ENCODE results near the gene ABCA13. TPM values are rescaled to one million over a fixed set of nuclear protein-coding genes. Genes with fewer than 3 reads are reported as not detected.

The ABCA13 gene
- total and polyA plus RNA-seq, 2 donors (not counting 3 experiments of a cell fraction or from before 2014, with no cell fraction given), result 0.01 to 0.11 TPM

DNA sequence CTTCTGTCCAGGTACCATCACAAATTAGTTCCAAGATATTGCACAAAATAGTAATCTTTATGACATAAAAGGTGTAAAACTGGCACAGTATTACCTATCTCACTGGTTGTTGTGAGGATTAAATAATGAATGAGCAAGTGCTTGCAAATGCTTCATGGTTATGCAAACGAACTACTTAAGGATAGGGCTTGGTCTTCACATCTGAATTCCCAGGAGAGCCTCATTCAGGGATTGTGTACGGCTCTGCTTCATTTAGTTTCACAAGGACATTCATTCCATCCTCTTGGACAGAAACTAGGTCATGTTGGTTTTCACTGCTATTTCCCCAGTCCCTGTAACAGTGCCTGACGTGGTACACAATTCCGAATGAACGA is 12.1 kb downstream of the ABCA13 start:
- Histone ChIP-seq H3K27me3 (ENCODE audit: control insufficient read depth in 2 of 2, insufficient read depth in 2 of 2, low read length in 2 of 2) (no peaks in the 10 kb centered on the region), H3K9ac (replicated peaks; ENCODE audit: extremely low read depth, insufficient read depth, low read length) (no peak overlapping the region), H2AFZ (ENCODE audit: low read depth, low read length) (no peak overlapping the region), H3K9me1 (replicated peaks; ENCODE audit: control insufficient read depth, extremely low read depth, insufficient read depth, low read length) (no peaks in the 10 kb centered on the region), H3K4me2 (ENCODE audit: insufficient read depth, low read length) (no peak overlapping the region), H3K36me3 (ENCODE audit: control insufficient read depth in 2 of 2, extremely low read depth in 1 of 2, insufficient read depth in 2 of 2, low read length in 2 of 2) (no peaks in the 10 kb centered on the region), H4K20me1 (replicated peaks; ENCODE audit: control insufficient read depth, extremely low read depth, insufficient read depth, low read length) (no peaks in the 10 kb centered on the region), H3K4me1 (ENCODE audit: control insufficient read depth, extremely low read depth, insufficient read depth, low read length) (no peaks in the 10 kb centered on the region), H3K27ac (ENCODE audit: insufficient read depth, low read depth, low read length) (no peak overlapping the region), H3K4me3 (replicated peaks in 1 of 3; ENCODE audit: insufficient read depth in 1 of 3, low read depth in 1 of 3, low read length in 3 of 3) (no peak overlapping the region), H3K9me3 (replicated peaks; ENCODE audit: control insufficient read depth, insufficient read depth, low read length) (no peaks in the 10 kb centered on the region), H3K79me2 (ENCODE audit: control insufficient read depth, insufficient read depth, low read length) (no peaks in the 10 kb centered on the region)
- intact Hi-C loops (cut with micrococcal nuclease) (no loop called here), dilution Hi-C loops (cut with MboI; ENCODE audit: extremely low pct_ligation_motif_present, low sequenced_read_pairs) (no loop called here)
- TF ChIP-seq, protein P1, sequence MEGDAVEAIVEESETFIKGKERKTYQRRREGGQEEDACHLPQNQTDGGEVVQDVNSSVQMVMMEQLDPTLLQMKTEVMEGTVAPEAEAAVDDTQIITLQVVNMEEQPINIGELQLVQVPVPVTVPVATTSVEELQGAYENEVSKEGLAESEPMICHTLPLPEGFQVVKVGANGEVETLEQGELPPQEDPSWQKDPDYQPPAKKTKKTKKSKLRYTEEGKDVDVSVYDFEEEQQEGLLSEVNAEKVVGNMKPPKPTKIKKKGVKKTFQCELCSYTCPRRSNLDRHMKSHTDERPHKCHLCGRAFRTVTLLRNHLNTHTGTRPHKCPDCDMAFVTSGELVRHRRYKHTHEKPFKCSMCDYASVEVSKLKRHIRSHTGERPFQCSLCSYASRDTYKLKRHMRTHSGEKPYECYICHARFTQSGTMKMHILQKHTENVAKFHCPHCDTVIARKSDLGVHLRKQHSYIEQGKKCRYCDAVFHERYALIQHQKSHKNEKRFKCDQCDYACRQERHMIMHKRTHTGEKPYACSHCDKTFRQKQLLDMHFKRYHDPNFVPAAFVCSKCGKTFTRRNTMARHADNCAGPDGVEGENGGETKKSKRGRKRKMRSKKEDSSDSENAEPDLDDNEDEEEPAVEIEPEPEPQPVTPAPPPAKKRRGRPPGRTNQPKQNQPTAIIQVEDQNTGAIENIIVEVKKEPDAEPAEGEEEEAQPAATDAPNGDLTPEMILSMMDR (IDR thresholded peaks at IDR 0.05; ENCODE audit: extremely low read depth in 1 of 2, insufficient read depth in 1 of 2, low read depth in 1 of 2, low read length in 2 of 2), result no peak
- no peak for TF ChIP-seq JUN (IDR thresholded peaks at IDR 0.05; ENCODE audit: borderline replicate concordance, insufficient read depth, insufficient read length, low read depth)
- CTCF ChIA-PET, result interaction anchor here (1.3 kb wide), 1 partner anchor 22 kb away, joined by 3 read pairs; no protein-coding TSS in a partner anchor
- POLR2A ChIA-PET, result no interaction called here
- DNase-seq (ENCODE audit: low read depth, low spot score) (no peak), FAIRE-seq (no peak)
- no TSS peak for BruUV-seq (replicated peaks)

DNA sequence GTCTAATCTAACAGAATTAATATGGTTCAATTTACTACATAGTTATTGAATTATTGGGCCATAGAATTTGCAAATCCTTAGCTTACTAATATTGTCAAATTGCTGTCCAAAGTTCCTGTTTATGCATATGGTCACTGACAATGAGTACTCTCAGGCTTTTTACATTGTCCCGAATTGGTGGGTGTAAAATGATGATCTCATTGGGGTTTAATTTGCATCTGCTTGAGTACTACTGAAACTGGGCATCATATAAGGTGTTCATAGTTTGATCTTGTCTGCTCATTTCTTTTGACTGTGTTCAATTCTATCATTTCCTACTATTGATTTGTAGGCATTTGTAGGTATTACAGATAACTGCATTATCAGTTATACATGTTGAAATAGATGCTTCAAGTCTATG is 12.7 kb downstream of the ABCA13 start:
- Histone ChIP-seq H3K4me3 (replicated peaks in 1 of 3; ENCODE audit: insufficient read depth in 1 of 3, low read depth in 1 of 3, low read length in 3 of 3) (no peak overlapping the region), H2AFZ (ENCODE audit: low read depth, low read length) (no peak overlapping the region), H3K27me3 (ENCODE audit: control insufficient read depth in 2 of 2, insufficient read depth in 2 of 2, low read length in 2 of 2) (no peaks in the 10 kb centered on the region), H3K27ac (ENCODE audit: insufficient read depth, low read depth, low read length) (no peak overlapping the region), H3K9ac (replicated peaks; ENCODE audit: extremely low read depth, insufficient read depth, low read length) (no peak overlapping the region), H3K36me3 (ENCODE audit: control insufficient read depth in 2 of 2, extremely low read depth in 1 of 2, insufficient read depth in 2 of 2, low read length in 2 of 2) (no peaks in the 10 kb centered on the region), H3K79me2 (ENCODE audit: control insufficient read depth, insufficient read depth, low read length) (no peaks in the 10 kb centered on the region), H4K20me1 (replicated peaks; ENCODE audit: control insufficient read depth, extremely low read depth, insufficient read depth, low read length) (no peaks in the 10 kb centered on the region), H3K4me2 (ENCODE audit: insufficient read depth, low read length) (no peak overlapping the region), H3K9me3 (replicated peaks; ENCODE audit: control insufficient read depth, insufficient read depth, low read length) (no peaks in the 10 kb centered on the region), H3K4me1 (ENCODE audit: control insufficient read depth, extremely low read depth, insufficient read depth, low read length) (no peaks in the 10 kb centered on the region), H3K9me1 (replicated peaks; ENCODE audit: control insufficient read depth, extremely low read depth, insufficient read depth, low read length) (no peaks in the 10 kb centered on the region)
- DNase-seq (ENCODE audit: low read depth, low spot score) (no peak), FAIRE-seq (no peak)
- ChIA-PET CTCF (no interaction called here), POLR2A (no interaction called here)
- no TSS peak for BruUV-seq (replicated peaks)
- dilution Hi-C loops (cut with MboI; ENCODE audit: extremely low pct_ligation_motif_present, low sequenced_read_pairs) (no loop called here), intact Hi-C loops (cut with micrococcal nuclease) (no loop called here)
- TF ChIP-seq MYC (IDR thresholded peaks at IDR 0.05; ENCODE audit: low read depth, low read length), result no peak
- TF ChIP-seq POLR2AphosphoS5 (IDR thresholded peaks at IDR 0.05; ENCODE audit: insufficient read depth, low read depth, low read length), result no peak
- no peak for TF ChIP-seq FOS (IDR thresholded peaks at IDR 0.05; ENCODE audit: borderline replicate concordance, insufficient read depth, low read length)
- TF ChIP-seq JUN (IDR thresholded peaks at IDR 0.05; ENCODE audit: borderline replicate concordance, insufficient read depth, insufficient read length, low read depth), result no peak
- no peak for TF ChIP-seq GATA2 (IDR thresholded peaks at IDR 0.05; ENCODE audit: insufficient read depth, insufficient read length, low read depth, low read length)
- TF ChIP-seq, protein P2, sequence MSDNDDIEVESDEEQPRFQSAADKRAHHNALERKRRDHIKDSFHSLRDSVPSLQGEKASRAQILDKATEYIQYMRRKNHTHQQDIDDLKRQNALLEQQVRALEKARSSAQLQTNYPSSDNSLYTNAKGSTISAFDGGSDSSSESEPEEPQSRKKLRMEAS (IDR thresholded peaks at IDR 0.05; ENCODE audit: insufficient read depth, insufficient read length), result no peak
- no peak for TF ChIP-seq EZH2 (IDR thresholded peaks at IDR 0.05; ENCODE audit: borderline replicate concordance, low read depth, low read length, severe bottlenecking)
- TF ChIP-seq, protein P1 (IDR thresholded peaks at IDR 0.05; ENCODE audit: extremely low read depth in 1 of 2, insufficient read depth in 1 of 2, low read depth in 1 of 2, low read length in 2 of 2), result no peak
- TF ChIP-seq POLR2A (IDR thresholded peaks at IDR 0.05; ENCODE audit: low read depth, low read length), result no peak
